K562 (cell line): ENCODE results near the gene TYW1. TPM values are rescaled to one million over a fixed set of nuclear protein-coding genes. Genes with fewer than 3 reads are reported as not detected.

ENCODE experiments used
- CHD4 ChIP-seq: fragments of 200-600 bp; sonication (generic); IDR thresholded peaks from 3 replicates; pipeline ENCODE4 v1.6.1; 2012; ENCODE audit warnings: low read depth, mild to moderate bottlenecking, mixed read lengths, low read length, inconsistent platforms; ENCODE audit not compliant: insufficient read depth, insufficient replicate concordance, poor library complexity, severe bottlenecking
- CREM ChIP-seq: IDR thresholded peaks from 2 replicates; pipeline ENCODE4 v1.6.1; 2014; ENCODE audit warnings: antibody characterized with exemption, low read depth
- E2F8 ChIP-seq: fragments of 450-650 bp; IDR thresholded peaks from 2 replicates; pipeline ENCODE4 v1.7.1; 2018; ENCODE audit warnings: mild to moderate bottlenecking, low read depth; ENCODE audit not compliant: partially characterized antibody
- EHMT2 ChIP-seq: fragments of 450-650 bp; IDR thresholded peaks from 2 replicates; pipeline ENCODE4 v1.6.1; 2018; ENCODE audit warnings: antibody characterized with exemption
- EP400 ChIP-seq: fragments of 450-650 bp; IDR thresholded peaks from 2 replicates; pipeline ENCODE4 v1.6.1; 2017; ENCODE audit warnings: antibody characterized with exemption, mild to moderate bottlenecking, moderate library complexity
- FOXA3 ChIP-seq, 2 experiments: fragments of 450-650 bp in 1 of 2; sonication (generic) in 1 of 2; formaldehyde crosslinking; IDR thresholded peaks in 1 of 2; conservative IDR thresholded peaks in 1 of 2; 2 replicates each; pipeline versions ENCODE4 v1.4.0 to v1.8.0; 2020 to 2022; ENCODE audit warnings: mild to moderate bottlenecking in 2 of 2, missing genetic modification reagents in 1 of 2
- FOXM1 ChIP-seq, 2 experiments: fragments of 450-650 bp in 1 of 2; sonication (generic) in 1 of 2; formaldehyde crosslinking in 1 of 2; IDR thresholded peaks; 2 replicates each; pipeline versions ENCODE4 v1.6.1 to v1.9.0; 2017 to 2022; ENCODE audit warnings: low read depth in 2 of 2, mild to moderate bottlenecking in 2 of 2, missing genetic modification reagents in 1 of 2, moderate library complexity in 1 of 2
- HEY1 ChIP-seq: fragments of 250-450 bp; sonication (Bioruptor Pico); IDR thresholded peaks from 2 replicates; pipeline ENCODE4 v1.5.0; 2020; ENCODE audit warnings: mild to moderate bottlenecking, moderate library complexity, borderline replicate concordance
- HMGXB4 ChIP-seq: sonication (generic); formaldehyde crosslinking; IDR thresholded peaks from 2 replicates; pipeline ENCODE4 v1.8.1; 2023; ENCODE audit warnings: mild to moderate bottlenecking, missing genetic modification reagents
- ILF3 ChIP-seq: fragments of 450-650 bp; IDR thresholded peaks from 2 replicates; pipeline ENCODE4 v1.6.1; 2018; ENCODE audit warnings: antibody characterized with exemption, mild to moderate bottlenecking, moderate library complexity, borderline replicate concordance
- NFIC ChIP-seq: fragments of 450-650 bp; IDR thresholded peaks from 2 replicates; pipeline ENCODE4 v1.6.1; 2017; ENCODE audit warnings: mild to moderate bottlenecking, inconsistent platforms
- NR3C1 ChIP-seq: sonication (generic); formaldehyde crosslinking; IDR thresholded peaks from 2 replicates; pipeline ENCODE4 v1.8.1; 2022; ENCODE audit warnings: missing genetic modification reagents
- PHF8 ChIP-seq: fragments of 200-600 bp; sonication (generic); IDR thresholded peaks from 2 replicates; pipeline ENCODE4 v1.6.1; 2012; ENCODE audit warnings: mixed run types, mild to moderate bottlenecking, inconsistent platforms, low read length, moderate library complexity, borderline replicate concordance
- POLR2AphosphoS5 ChIP-seq: IDR thresholded peaks from 2 replicates; pipeline ENCODE4 v1.6.1; 2011; ENCODE audit warnings: mild to moderate bottlenecking, low read depth, low read length, moderate library complexity; ENCODE audit not compliant: control insufficient read depth, insufficient read depth
- POU5F1 ChIP-seq: fragments of 150-350 bp; IDR thresholded peaks from 2 replicates; pipeline ENCODE4 v1.6.1; 2014; ENCODE audit warnings: borderline replicate concordance, low read length, low read depth, mild to moderate bottlenecking; ENCODE audit not compliant: partially characterized antibody
- RAD21 ChIP-seq, 2 experiments: fragments of 250-450 bp in 1 of 2; fragments of 450-650 bp in 1 of 2; sonication (Bioruptor Pico) in 1 of 2; formaldehyde crosslinking in 1 of 2; IDR thresholded peaks in 1 of 2; conservative IDR thresholded peaks in 1 of 2; 2 replicates each; pipeline versions ENCODE4 v1.4.0 to v1.8.0; 2020 to 2022; ENCODE audit warnings: mild to moderate bottlenecking in 2 of 2, moderate library complexity in 1 of 2
- TGIF2 ChIP-seq: sonication (generic); formaldehyde crosslinking; IDR thresholded peaks from 2 replicates; pipeline ENCODE4 v1.8.1; 2022; ENCODE audit warnings: mild to moderate bottlenecking, missing genetic modification reagents, moderate library complexity
- YBX1 ChIP-seq: fragments of 450-650 bp; IDR thresholded peaks from 2 replicates; pipeline ENCODE4 v1.7.1; 2016; ENCODE audit warnings: mild to moderate bottlenecking
- YY1 ChIP-seq, 3 experiments: IDR thresholded peaks; 2 replicates each; pipeline ENCODE4 v1.6.1; 2011; ENCODE audit warnings: low read length in 2 of 3, mild to moderate bottlenecking in 2 of 3, moderate library complexity in 2 of 3, borderline replicate concordance in 1 of 3, control low read depth in 1 of 3, low read depth in 1 of 3; ENCODE audit not compliant: insufficient read depth in 3 of 3, insufficient replicate concordance in 2 of 3, control insufficient read depth in 1 of 3, insufficient read length in 1 of 3; ENCODE audit errors: extremely low read depth in 1 of 3
- ZNF140 ChIP-seq: fragments of 250-450 bp; sonication (Bioruptor Pico); IDR thresholded peaks from 2 replicates; pipeline ENCODE4 v1.8.0; 2021; ENCODE audit warnings: moderate library complexity, mild to moderate bottlenecking, inconsistent platforms
- ZNF184 ChIP-seq: sonication (generic); formaldehyde crosslinking; IDR thresholded peaks from 2 replicates; pipeline ENCODE4 v1.5.0; 2020; ENCODE audit warnings: missing genetic modification reagents
- ZNF551 ChIP-seq: fragments of 250-450 bp; sonication (Bioruptor Pico); IDR thresholded peaks from 2 replicates; pipeline ENCODE4 v1.5.0; 2021; ENCODE audit warnings: mild to moderate bottlenecking, moderate library complexity
- ZNF75A ChIP-seq: fragments of 450-650 bp; formaldehyde crosslinking; IDR thresholded peaks from 2 replicates; pipeline ENCODE4 v1.4.0; 2020; ENCODE audit warnings: mild to moderate bottlenecking
- polyA plus RNA-seq, 8 experiments: library from polyadenylated mRNA; depleted of rRNA in 4 of 8; stranded (reverse) in 5 of 8; unstranded in 3 of 8; fragments of >200 nt; fragmentation: Nextera tagmentation in 2 of 8; fragmentation: Illumina TruSeq in 1 of 8; extraction: Ambion mirVana in 2 of 8; extraction: Trizol in 1 of 8; gene quantifications; 2 replicates each; pipeline versions ENCODE4 v1.2.1 to v1.2.3, GENCODE V29; 2011 to 2014; ENCODE audit warnings: inconsistent platforms in 1 of 8, missing spikeins in 1 of 8
- total RNA-seq, 7 experiments: library from RNA; depleted of rRNA in 6 of 7; stranded (reverse); fragments of >200 nt in 6 of 7; fragmentation: Illumina TruSeq in 2 of 7; extraction: Trizol in 2 of 7; gene quantifications; 2 replicates each; pipeline versions ENCODE4 v1.2.1 to v1.2.3, GENCODE V29; 2011 to 2021; ENCODE audit warnings: low replicate concordance in 1 of 7

Gene TYW1
- total and polyA plus RNA-seq, 9 of the 15 experiments (the other 6 are each of a cell fraction or from before 2014, with no cell fraction given) = 17.4 to 32.0 (median 26.2) TPM

- TF ChIP-seq FOXM1 (IDR thresholded peaks at IDR 0.05; ENCODE audit: low read depth) (no peak), FOXM1 (CRISPR knock-in tag; IDR thresholded peaks at IDR 0.05; ENCODE audit: low read depth) (no peak), YBX1 (no peak), FOXA3 (CRISPR knock-in tag; conservative IDR thresholded peaks at IDR 0.05 in 1 of 2, IDR thresholded peaks at IDR 0.05 in 1 of 2) (no peak), CHD4 (no peak), RAD21 (CRISPR knock-in tag; conservative IDR thresholded peaks at IDR 0.05 in 1 of 2, IDR thresholded peaks at IDR 0.05 in 1 of 2) (no peak), POLR2AphosphoS5 (peak; percentile 51; the same call in 1 of the 2 replicates), YY1 (IDR thresholded peaks at IDR 0.05; ENCODE audit: borderline replicate concordance in 1 of 3, control insufficient read depth in 1 of 3, extremely low read depth in 1 of 3, insufficient read depth in 3 of 3, insufficient read length in 1 of 3, insufficient replicate concordance in 2 of 3, low read depth in 1 of 3, low read length in 2 of 3) (no peak), ZNF551 (CRISPR knock-in tag) (no peak), NFIC (peak; percentile 92), NR3C1 (CRISPR knock-in tag) (no peak), TGIF2 (CRISPR knock-in tag) (no peak), EP400 (no peak), HEY1 (no peak), POU5F1 (no peak), PHF8 (no peak), HMGXB4 (CRISPR knock-in tag) (no peak), ILF3 (no peak), ZNF184 (CRISPR knock-in tag) (no peak), EHMT2 (no peak), ZNF75A (CRISPR knock-in tag) (no peak), ZNF140 (CRISPR knock-in tag) (no peak), E2F8 (no peak), CREM (no peak)
Measured at GRCh38 chr7:67100956-67101361, 104.3 kb downstream of the TYW1 start (continued).
